T-helper 2 cell treated with Interferon-gamma antibody and Interleukin-4, amounts not matched to agents 5 μg/mL and 100 μg/mL, for 36 hours (primary cell): ENCODE results near the gene SLC4A5.
"Not testable (repeated sequence)": the region's sequence is repeated elsewhere in the genome, so short reads cannot be mapped to it uniquely, and the experiment has no call there.

Source experiments
- DNase-seq: peaks from one replicate; pipeline ENCODE4 v3.0.0; 2021; ENCODE audit warnings: low spot score
- H3K27ac Mint-ChIP-seq: one replicate; pipeline ENCODE4 v1.8.0; 2021; ENCODE audit warnings: mild to moderate bottlenecking, mixed read lengths
- H3K27me3 Mint-ChIP-seq: one replicate; pipeline ENCODE4 v1.8.0; 2021; ENCODE audit warnings: low read depth, mixed read lengths
- H3K36me3 Mint-ChIP-seq: one replicate; pipeline ENCODE4 v1.8.0; 2021; ENCODE audit warnings: low read depth, mixed read lengths
- H3K4me1 Mint-ChIP-seq: one replicate; pipeline ENCODE4 v1.8.0; 2021; ENCODE audit warnings: low read depth, mixed read lengths
- H3K4me3 Mint-ChIP-seq: one replicate; pipeline ENCODE4 v1.8.0; 2022; ENCODE audit warnings: mild to moderate bottlenecking, moderate library complexity, mixed read lengths
- H3K9me3 Mint-ChIP-seq: one replicate; pipeline ENCODE4 v1.8.0; 2021; ENCODE audit warnings: mixed read lengths

SLC4A5 gene

GRCh38 chr2:74238879-74239278, 104.3 kb downstream of the SLC4A5 start:
- Mint-ChIP-seq H3K4me1 (peaks cover 2% of the 10 kb centered on the region), H3K9me3 (no peaks in the 10 kb centered on the region), H3K36me3 (no peaks in the 10 kb centered on the region), H3K27me3 (no peaks in the 10 kb centered on the region), H3K4me3 (no peak overlapping the region), H3K27ac (no peak overlapping the region)
- no peak for DNase-seq

- Mint-ChIP-seq H3K36me3 (no peaks in the 10 kb centered on the region), H3K27me3 (no peaks in the 10 kb centered on the region), H3K4me1 (peaks cover 2% of the 10 kb centered on the region), H3K4me3 (no peak overlapping the region), H3K27ac (no peak overlapping the region), H3K9me3 (no peaks in the 10 kb centered on the region)
- no peak for DNase-seq
These were observed 108.2 kb downstream of the SLC4A5 start for GRCh38 chr2:74235041-74235440.

GRCh38 chr2:74233648-74234047, 109.6 kb downstream of the SLC4A5 start:
- Mint-ChIP-seq H3K4me1 (peaks cover 2% of the 10 kb centered on the region), H3K9me3 (no peaks in the 10 kb centered on the region), H3K27ac (no peak overlapping the region), H3K36me3 (no peaks in the 10 kb centered on the region), H3K4me3 (no peak overlapping the region), H3K27me3 (no peaks in the 10 kb centered on the region)
- DNase-seq, result no peak

GRCh38 chr2:74232426-74232825, 110.8 kb downstream of the SLC4A5 start:
- H3K27me3 Mint-ChIP-seq, result no peaks in the 10 kb centered on the region
- H3K4me1 Mint-ChIP-seq, result peaks cover 2% of the 10 kb centered on the region
- DNase-seq, result no peak
- no peaks in the 10 kb centered on the region for H3K9me3 Mint-ChIP-seq
- no peaks in the 10 kb centered on the region for H3K36me3 Mint-ChIP-seq
- no peak overlapping the region for H3K4me3 Mint-ChIP-seq
- no peak overlapping the region for H3K27ac Mint-ChIP-seq

GRCh38 chr2:74229865-74230264, 113.4 kb downstream of the SLC4A5 start:
- H3K4me3 Mint-ChIP-seq, H3K4me1 Mint-ChIP-seq, H3K27ac Mint-ChIP-seq, H3K36me3 Mint-ChIP-seq, DNase-seq, H3K27me3 Mint-ChIP-seq, H3K9me3 Mint-ChIP-seq: not testable (repeated sequence)

GRCh38 chr2:74228772-74229171, 114.4 kb downstream of the SLC4A5 start:
- Mint-ChIP-seq H3K9me3 (no peaks in the 10 kb centered on the region), H3K27ac (no peak overlapping the region), H3K4me1 (peaks cover 2% of the 10 kb centered on the region), H3K4me3 (no peak overlapping the region), H3K27me3 (no peaks in the 10 kb centered on the region), H3K36me3 (no peaks in the 10 kb centered on the region)
- no peak for DNase-seq

DNA sequence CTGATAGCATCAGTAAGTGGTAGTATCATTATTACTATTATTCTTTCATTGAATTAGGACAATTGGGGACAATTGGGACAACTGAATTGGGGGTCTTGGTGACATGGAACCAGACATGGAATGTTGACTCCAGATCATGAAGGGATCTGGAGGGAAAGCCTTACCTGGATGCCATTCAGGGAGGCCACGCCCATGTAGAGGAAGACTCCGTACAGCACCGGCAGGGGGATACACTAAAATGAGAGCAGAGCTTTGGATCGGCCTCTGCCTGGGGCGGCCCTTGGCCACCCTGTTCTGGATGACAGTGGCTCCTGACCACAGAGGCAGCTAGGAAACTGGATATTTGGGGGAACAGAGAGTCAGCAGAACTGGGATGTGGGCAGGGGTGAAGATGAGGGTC, 115.6 kb downstream of the SLC4A5 start:
- Mint-ChIP-seq H3K27ac (no peak overlapping the region), H3K36me3 (no peaks in the 10 kb centered on the region), H3K9me3 (no peaks in the 10 kb centered on the region), H3K27me3 (no peaks in the 10 kb centered on the region), H3K4me3 (no peak overlapping the region), H3K4me1 (peaks cover 2% of the 10 kb centered on the region)
- DNase-seq, result no peak

- Mint-ChIP-seq H3K4me1 (peaks cover 2% of the 10 kb centered on the region), H3K9me3 (no peaks in the 10 kb centered on the region), H3K4me3 (no peak overlapping the region), H3K27me3 (no peaks in the 10 kb centered on the region), H3K36me3 (no peaks in the 10 kb centered on the region), H3K27ac (no peak overlapping the region)
- DNase-seq, result no peak
These were observed 116.5 kb downstream of the SLC4A5 start for GRCh38 chr2:74226648-74227213.

- Mint-ChIP-seq H3K27me3 (no peaks in the 10 kb centered on the region), H3K4me1 (peaks cover 2% of the 10 kb centered on the region), H3K9me3 (no peaks in the 10 kb centered on the region), H3K4me3 (no peak overlapping the region), H3K36me3 (no peaks in the 10 kb centered on the region), H3K27ac (no peak overlapping the region)
- DNase-seq, result no peak
These were observed 117.3 kb downstream of the SLC4A5 start for GRCh38 chr2:74225698-74226459.

- Mint-ChIP-seq H3K27ac (no peak overlapping the region), H3K27me3 (no peaks in the 10 kb centered on the region), H3K9me3 (no peaks in the 10 kb centered on the region), H3K4me3 (no peak overlapping the region), H3K36me3 (peaks cover 5% of the 10 kb centered on the region), H3K4me1 (peaks cover 4% of the 10 kb centered on the region)
- no peak for DNase-seq
These were observed 119.1 kb downstream of the SLC4A5 start for GRCh38 chr2:74223941-74224770.

- H3K27ac Mint-ChIP-seq, result no peak overlapping the region
- DNase-seq, result no peak
- no peaks in the 10 kb centered on the region for H3K9me3 Mint-ChIP-seq
- H3K4me1 Mint-ChIP-seq, result peaks cover 4% of the 10 kb centered on the region
- H3K4me3 Mint-ChIP-seq, result no peak overlapping the region
- H3K27me3 Mint-ChIP-seq, result no peaks in the 10 kb centered on the region
- peaks cover 12% of the 10 kb centered on the region for H3K36me3 Mint-ChIP-seq
These were observed 120.9 kb downstream of the SLC4A5 start for GRCh38 chr2:74222300-74222650.

- Mint-ChIP-seq H3K27me3 (no peaks in the 10 kb centered on the region), H3K27ac (no peak overlapping the region), H3K4me3 (no peak overlapping the region), H3K4me1 (peaks cover 4% of the 10 kb centered on the region), H3K36me3 (peaks cover 16% of the 10 kb centered on the region), H3K9me3 (no peaks in the 10 kb centered on the region)
- DNase-seq, result no peak
These were observed 121.5 kb downstream of the SLC4A5 start for GRCh38 chr2:74221604-74222299.

- Mint-ChIP-seq H3K27me3 (no peaks in the 10 kb centered on the region), H3K36me3 (peaks cover 19% of the 10 kb centered on the region), H3K4me1 (peaks cover 4% of the 10 kb centered on the region), H3K27ac (no peak overlapping the region), H3K9me3 (no peaks in the 10 kb centered on the region), H3K4me3 (no peak overlapping the region)
- no peak for DNase-seq
These were observed 122.1 kb downstream of the SLC4A5 start for GRCh38 chr2:74221091-74221490.
